IMR-90 (cell line): ENCODE measurements around the gene GRAMD2B. TPM values are rescaled to one million over a fixed set of nuclear protein-coding genes. Genes with fewer than 3 reads are reported as not detected.

Source experiments
- ATAC-seq: fragments of 200-7000 bp; cut with Tn5 transposase; 2 replicates; pipeline ENCODE4 v1.9.1; 2020; ENCODE audit warnings: low read depth, mild to moderate bottlenecking, moderate library complexity
- BruUV-seq: library from RNA; stranded (reverse); fragments of 400-500 nt; replicated peaks from 2 replicates; lab custom pipeline; 2021; lab: Mats Ljungman, UMichigan
- CTCF ChIA-PET: fragments of 300-600 bp; formaldehyde crosslinking; extraction: SDS; loops from one replicate; lab custom pipeline; 2021; ENCODE audit warnings: antibody characterized with exemption; lab: Yijun Ruan, JAX
- POLR2A ChIA-PET: fragments of 300-600 bp; sonication (Branson Sonifier 250); formaldehyde crosslinking; loops from one replicate; lab custom pipeline; 2022; ENCODE audit warnings: antibody characterized with exemption; ENCODE audit not compliant: unreplicated experiment; lab: Charles Lee
- DNase-seq: peaks from one replicate; pipeline ENCODE4 v3.0.0; 2013
- H2AFZ ChIP-seq: replicated peaks from 2 replicates; pipeline ENCODE3; 2013; ENCODE audit warnings: low read length, mild to moderate bottlenecking; ENCODE audit not compliant: poor library complexity
- H2AK5ac ChIP-seq: 2 replicates; pipeline ENCODE4 v1.6.1; 2013; ENCODE audit warnings: low read depth, low read length, inconsistent platforms
- H2AK9ac ChIP-seq: replicated peaks from 2 replicates; pipeline ENCODE3; 2013; ENCODE audit warnings: mild to moderate bottlenecking, low read depth, low read length, moderate library complexity; ENCODE audit not compliant: poor library complexity
- H2BK120ac ChIP-seq: 2 replicates; pipeline ENCODE4 v1.6.1; 2013; ENCODE audit warnings: low read depth, low read length, inconsistent platforms
- H2BK15ac ChIP-seq: 3 replicates; pipeline ENCODE4 v1.6.1; 2013; ENCODE audit warnings: low read depth, low read length, inconsistent platforms
- H2BK20ac ChIP-seq: 2 replicates; pipeline ENCODE4 v1.6.1; 2013; ENCODE audit warnings: low read depth, mild to moderate bottlenecking, inconsistent platforms, low read length, moderate library complexity
- H2BK5ac ChIP-seq: 2 replicates; pipeline ENCODE4 v1.6.1; 2013; ENCODE audit warnings: mild to moderate bottlenecking, low read depth, low read length, inconsistent platforms; ENCODE audit not compliant: poor library complexity, severe bottlenecking
- H3K14ac ChIP-seq: replicated peaks from 2 replicates; pipeline ENCODE4 v1.6.1; 2013; ENCODE audit warnings: low read depth, low read length, inconsistent platforms
- H3K18ac ChIP-seq: 2 replicates; pipeline ENCODE4 v1.6.1; 2013; ENCODE audit warnings: low read depth, low read length, control low read depth
- H3K23ac ChIP-seq: 2 replicates; pipeline ENCODE4 v1.6.1; 2013; ENCODE audit warnings: low read depth, low read length, inconsistent platforms
- H3K27ac ChIP-seq: 2 replicates; pipeline ENCODE4 v1.5.1; 2013; ENCODE audit warnings: mild to moderate bottlenecking, control low read depth, low read length; ENCODE audit not compliant: insufficient read depth
- H3K27me3 ChIP-seq: 2 replicates; pipeline ENCODE4 v1.6.1; 2013; ENCODE audit warnings: low read length; ENCODE audit not compliant: control insufficient read depth, insufficient read depth
- H3K36me3 ChIP-seq: 2 replicates; pipeline ENCODE4 v1.6.1; 2013; ENCODE audit warnings: low read length, mixed read lengths; ENCODE audit not compliant: control insufficient read depth, insufficient read depth
- H3K4ac ChIP-seq: 2 replicates; pipeline ENCODE4 v1.6.1; 2013; ENCODE audit warnings: low read depth, low read length, inconsistent platforms
- H3K4me1 ChIP-seq: 2 replicates; pipeline ENCODE4 v1.6.1; 2013; ENCODE audit warnings: low read length, mixed read lengths; ENCODE audit not compliant: control insufficient read depth, insufficient read depth
- H3K4me2 ChIP-seq: 2 replicates; pipeline ENCODE4 v1.6.1; 2013; ENCODE audit warnings: low read depth, mild to moderate bottlenecking, control low read depth, low read length, moderate library complexity
- H3K4me3 ChIP-seq: 2 replicates; pipeline ENCODE4 v1.5.1; 2013; ENCODE audit warnings: low read depth, mild to moderate bottlenecking, control low read depth, low read length, moderate library complexity; ENCODE audit not compliant: insufficient read depth
- H3K56ac ChIP-seq: 2 replicates; pipeline ENCODE4 v1.6.1; 2013; ENCODE audit warnings: low read length, inconsistent platforms; ENCODE audit not compliant: insufficient read depth; ENCODE audit errors: extremely low read depth
- H3K79me1 ChIP-seq, 2 experiments: 2 replicates each; pipeline ENCODE4 v1.6.1; 2013; ENCODE audit warnings: low read length in 2 of 2, inconsistent platforms in 1 of 2, low read depth in 1 of 2
- H3K9ac ChIP-seq: 2 replicates; pipeline ENCODE4 v1.6.1; 2013; ENCODE audit warnings: low read depth, low read length, control low read depth
- H3K9me1 ChIP-seq: 2 replicates; pipeline ENCODE4 v1.6.1; 2013; ENCODE audit warnings: low read length, inconsistent platforms; ENCODE audit not compliant: insufficient read depth
- H3K9me3 ChIP-seq: 2 replicates; pipeline ENCODE4 v1.6.1; 2013; ENCODE audit warnings: low read length; ENCODE audit not compliant: control insufficient read depth, insufficient read depth
- H4K20me1 ChIP-seq: 2 replicates; pipeline ENCODE4 v1.6.1; 2013; ENCODE audit warnings: low read length, inconsistent platforms; ENCODE audit not compliant: insufficient read depth
- H4K5ac ChIP-seq: 2 replicates; pipeline ENCODE4 v1.6.1; 2013; ENCODE audit warnings: mild to moderate bottlenecking, low read depth, low read length, control low read depth
- H4K8ac ChIP-seq, 2 experiments: 2 replicates each; pipeline ENCODE4 v1.6.1; 2013; ENCODE audit warnings: low read depth in 2 of 2, low read length in 2 of 2, control low read depth in 1 of 2, inconsistent platforms in 1 of 2
- H4K91ac ChIP-seq: 2 replicates; pipeline ENCODE4 v1.6.1; 2013; ENCODE audit warnings: low read depth, low read length, inconsistent platforms; ENCODE audit not compliant: insufficient read depth
- BHLHE40 ChIP-seq: fragments of 150-350 bp; IDR thresholded peaks from 2 replicates; pipeline ENCODE4 v1.6.1; 2016; ENCODE audit warnings: mild to moderate bottlenecking, low read depth, low read length
- CEBPB ChIP-seq: IDR thresholded peaks from 2 replicates; pipeline ENCODE4 v1.6.1; 2012; ENCODE audit warnings: low read depth, low read length, improper control_type of control experiment
- CHD1 ChIP-seq: IDR thresholded peaks from 2 replicates; pipeline ENCODE4 v1.6.1; 2012; ENCODE audit warnings: low read depth, low read length, improper control_type of control experiment
- FOS ChIP-seq: fragments of 150-350 bp; IDR thresholded peaks from 2 replicates; pipeline ENCODE4 v1.6.1; 2016; ENCODE audit warnings: low read depth, low read length
- MAFK ChIP-seq: IDR thresholded peaks from 2 replicates; pipeline ENCODE4 v1.6.1; 2012; ENCODE audit warnings: low read depth, low read length, improper control_type of control experiment
- MAZ ChIP-seq: IDR thresholded peaks from 2 replicates; pipeline ENCODE4 v1.6.1; 2012; ENCODE audit warnings: low read depth, mild to moderate bottlenecking, low read length, improper control_type of control experiment, moderate library complexity, borderline replicate concordance
- MXI1 ChIP-seq: IDR thresholded peaks from 2 replicates; pipeline ENCODE4 v1.6.1; 2012; ENCODE audit warnings: low read depth, mild to moderate bottlenecking, low read length, moderate library complexity, borderline replicate concordance
- NFE2L2 ChIP-seq: fragments of 150-350 bp; IDR thresholded peaks from 2 replicates; pipeline ENCODE4 v1.6.1; 2016; ENCODE audit warnings: low read depth, mild to moderate bottlenecking, low read length
- POLR2A ChIP-seq: IDR thresholded peaks from 2 replicates; pipeline ENCODE4 v1.6.1; 2012; ENCODE audit warnings: mild to moderate bottlenecking, low read depth, low read length
- RAD21 ChIP-seq: IDR thresholded peaks from 2 replicates; pipeline ENCODE4 v1.6.1; 2012; ENCODE audit warnings: low read length, improper control_type of control experiment
- RCOR1 ChIP-seq: IDR thresholded peaks from 2 replicates; pipeline ENCODE4 v1.6.1; 2012; ENCODE audit warnings: mild to moderate bottlenecking, low read length, improper control_type of control experiment; ENCODE audit not compliant: insufficient replicate concordance
- RFX5 ChIP-seq: IDR thresholded peaks from 2 replicates; pipeline ENCODE4 v1.8.0; 2012; ENCODE audit warnings: low read depth, mild to moderate bottlenecking, low read length, moderate library complexity
- SMC3 ChIP-seq: fragments of 150-350 bp; IDR thresholded peaks from 2 replicates; pipeline ENCODE4 v1.6.1; 2016; ENCODE audit warnings: low read depth, mild to moderate bottlenecking, antibody characterized with exemption, low read length, moderate library complexity
- dilution Hi-C: fragments of 300-500 bp; cut with HindIII; formaldehyde crosslinking; loops from one replicate; pipeline ENCODE4 v1.14.3; 2018; ENCODE audit warnings: low sequenced_read_pairs; ENCODE audit not compliant: unreplicated experiment
- in situ Hi-C: fragments of 300-500 bp; cut with MboI; formaldehyde crosslinking; loops from 3 replicates; pipeline ENCODE4 v1.14.3; 2019; ENCODE audit warnings: low sequenced_read_pairs, inconsistent platforms, mixed read lengths
- intact Hi-C: fragments of 100-400 bp; cut with micrococcal nuclease; formaldehyde crosslinking; loops from 2 replicates; pipeline ENCODE4 v1.10.0; 2022
- polyA plus RNA-seq, 3 experiments: library from polyadenylated mRNA; depleted of rRNA; stranded (reverse); fragments of >200 nt; gene quantifications; 2 replicates each; pipeline ENCODE4 v1.2.3, GENCODE V29; 2012; ENCODE audit warnings: low replicate concordance in 1 of 3
- total RNA-seq: library from RNA; depleted of rRNA; stranded (reverse); fragments of >200 nt; gene quantifications from 2 replicates; pipeline ENCODE4 v1.2.3, GENCODE V29; 2012
- TF ChIP-seq, protein P1 (sequence below): fragments of 150-350 bp; IDR thresholded peaks from 2 replicates; pipeline ENCODE4 v1.6.1; 2017; ENCODE audit warnings: mild to moderate bottlenecking, antibody characterized with exemption, low read length, low read depth
- TF ChIP-seq, protein P2 (sequence below): fragments of 150-350 bp; IDR thresholded peaks from 2 replicates; pipeline ENCODE4 v1.6.1; 2016; ENCODE audit warnings: low read depth, mild to moderate bottlenecking, low read length, moderate library complexity, borderline replicate concordance

Gene GRAMD2B
- total and polyA plus RNA-seq, 2 of the 4 experiments (the other 2 are of a cell fraction): 13.9 to 20.3 TPM

DNA sequence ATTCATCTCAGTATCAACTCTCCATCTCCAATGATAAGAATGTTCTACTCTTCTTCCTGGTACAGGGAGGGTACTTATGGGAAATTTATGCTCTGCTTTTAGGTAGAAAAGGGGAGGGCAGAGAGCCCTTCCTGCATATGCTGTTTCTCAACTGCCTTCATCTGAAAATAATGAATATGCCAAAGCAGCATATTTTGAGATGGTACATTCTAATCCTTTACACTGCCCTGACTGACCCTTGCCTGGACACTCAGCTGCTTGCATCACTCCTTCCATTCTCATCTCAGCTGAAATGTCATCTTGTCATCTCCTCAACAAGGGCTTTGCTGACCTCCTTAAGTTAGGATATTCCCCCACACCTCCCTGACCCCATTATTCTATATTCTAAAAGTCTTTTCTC, 103.3 kb downstream of the GRAMD2B start:
- Histone ChIP-seq H3K18ac (no peak overlapping the region; the same call in 1 of the 2 replicates), H3K27ac (no peak overlapping the region), H3K9me1 (no peaks in the 10 kb centered on the region), H4K20me1 (no peaks in the 10 kb centered on the region), H3K9me3 (no peaks in the 10 kb centered on the region), H3K4me2 (no peak overlapping the region), H4K8ac (no peak overlapping the region; a peak in 1 of 4 replicates), H2BK5ac (no peak overlapping the region), H3K4me1 (peaks cover 9% of the 10 kb centered on the region), H3K4ac (no peak overlapping the region), H2AFZ (no peak overlapping the region), H3K36me3 (no peaks in the 10 kb centered on the region), H2BK15ac (peak overlapping the region; percentile 81), H3K4me3 (no peak overlapping the region), H3K9ac (no peak overlapping the region), H4K5ac (no peak overlapping the region), H3K23ac (no peak overlapping the region), H3K56ac (no peak overlapping the region), H2BK20ac (peak overlapping the region; percentile 45; the same call in 1 of the 2 replicates), H3K14ac (no peak overlapping the region), H3K27me3 (no peaks in the 10 kb centered on the region), H3K79me1 (no peaks in the 10 kb centered on the region), H2BK120ac (0 out of 2 replicates have a peak overlapping the region, but pooled peaks have one; percentile 2), H2AK5ac (no peak overlapping the region), H2AK9ac (no peak overlapping the region), H4K91ac (no peak overlapping the region)
- dilution Hi-C loops: no loop called here
- ATAC-seq (no peak), DNase-seq (no peak)
- CTCF ChIA-PET: no interaction called here
- POLR2A ChIA-PET: no interaction called here
- intact Hi-C loops: no loop called here
- TF ChIP-seq MXI1 (no peak), BHLHE40 (no peak), MAZ (no peak), FOS (no peak), CHD1 (no peak), CEBPB (no peak), MAFK (no peak), SMC3 (no peak), RAD21 (no peak), NFE2L2 (no peak), POLR2A (no peak), RFX5 (no peak), RCOR1 (no peak)
- TF ChIP-seq, protein P1, sequence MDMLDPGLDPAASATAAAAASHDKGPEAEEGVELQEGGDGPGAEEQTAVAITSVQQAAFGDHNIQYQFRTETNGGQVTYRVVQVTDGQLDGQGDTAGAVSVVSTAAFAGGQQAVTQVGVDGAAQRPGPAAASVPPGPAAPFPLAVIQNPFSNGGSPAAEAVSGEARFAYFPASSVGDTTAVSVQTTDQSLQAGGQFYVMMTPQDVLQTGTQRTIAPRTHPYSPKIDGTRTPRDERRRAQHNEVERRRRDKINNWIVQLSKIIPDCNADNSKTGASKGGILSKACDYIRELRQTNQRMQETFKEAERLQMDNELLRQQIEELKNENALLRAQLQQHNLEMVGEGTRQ: no peak
- TF ChIP-seq, protein P2, sequence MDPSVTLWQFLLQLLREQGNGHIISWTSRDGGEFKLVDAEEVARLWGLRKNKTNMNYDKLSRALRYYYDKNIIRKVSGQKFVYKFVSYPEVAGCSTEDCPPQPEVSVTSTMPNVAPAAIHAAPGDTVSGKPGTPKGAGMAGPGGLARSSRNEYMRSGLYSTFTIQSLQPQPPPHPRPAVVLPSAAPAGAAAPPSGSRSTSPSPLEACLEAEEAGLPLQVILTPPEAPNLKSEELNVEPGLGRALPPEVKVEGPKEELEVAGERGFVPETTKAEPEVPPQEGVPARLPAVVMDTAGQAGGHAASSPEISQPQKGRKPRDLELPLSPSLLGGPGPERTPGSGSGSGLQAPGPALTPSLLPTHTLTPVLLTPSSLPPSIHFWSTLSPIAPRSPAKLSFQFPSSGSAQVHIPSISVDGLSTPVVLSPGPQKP: no peak
- in situ Hi-C loops: no loop called here
- BruUV-seq: no TSS peak
